Fibroblast of the aortic adventitia (primary cell): ENCODE data around the gene HMGCS1. TPM values are rescaled to one million over a fixed set of nuclear protein-coding genes. Genes with fewer than 3 reads are reported as not detected.
"Not testable (repeated sequence)": the region's sequence is repeated elsewhere in the genome, so short reads cannot be mapped to it uniquely, and the experiment has no call there.

ENCODE experiments used
- DNase-seq: peaks from one replicate; pipeline ENCODE4 v3.0.0-alpha.2; 2010; ENCODE audit warnings: low read depth
- H3K4me3 ChIP-seq: 2 replicates; pipeline ENCODE4 v1.5.1; 2011; ENCODE audit warnings: low read depth, mild to moderate bottlenecking, control low read depth, low read length, moderate library complexity
- CTCF ChIP-seq: IDR thresholded peaks from 2 replicates; pipeline ENCODE4 v1.5.1; 2011; ENCODE audit warnings: mild to moderate bottlenecking, low read length, control low read depth, inconsistent platforms; ENCODE audit not compliant: insufficient read depth
- total RNA-seq: library from RNA; depleted of rRNA; stranded (reverse); fragments of >200 nt; gene quantifications from 2 replicates; pipeline ENCODE4 v1.2.3, GENCODE V29; 2012; ENCODE audit warnings: low replicate concordance

The HMGCS1 gene
- total RNA-seq, 1 donor = 37.6 TPM

GRCh38 chr5:43268188-43268820 lies 44.9 kb downstream of the HMGCS1 start:
- TF ChIP-seq CTCF = no peak
- no peak for DNase-seq
- no peak overlapping the region for H3K4me3 ChIP-seq

GRCh38 chr5:43262269-43262668 lies 50.9 kb downstream of the HMGCS1 start:
- not testable (repeated sequence) for DNase-seq, H3K4me3 ChIP-seq

GRCh38 chr5:43258116-43258515 lies 55.1 kb downstream of the HMGCS1 start:
- no peak overlapping the region for H3K4me3 ChIP-seq
- no peak for DNase-seq
- TF ChIP-seq CTCF = no peak

- DNase-seq = no peak
- no peak for TF ChIP-seq CTCF
- no peak overlapping the region for H3K4me3 ChIP-seq
Observed at GRCh38 chr5:43256261-43256966, 56.8 kb downstream of the HMGCS1 start.

- no peak for TF ChIP-seq CTCF
- no peak for DNase-seq
- no peak overlapping the region for H3K4me3 ChIP-seq
Observed at GRCh38 chr5:43255704-43256103, 57.5 kb downstream of the HMGCS1 start.

GRCh38 chr5:43251754-43252153 lies 61.5 kb downstream of the HMGCS1 start:
- no peak for TF ChIP-seq CTCF
- no peak overlapping the region for H3K4me3 ChIP-seq

GRCh38 chr5:43245724-43246385 lies 67.4 kb downstream of the HMGCS1 start:
- H3K4me3 ChIP-seq = no peak overlapping the region
- TF ChIP-seq CTCF = no peak
- no peak for DNase-seq

More at GRCh38 chr5:43251754-43252153, 61.5 kb downstream of the HMGCS1 start:
- DNase-seq = no peak
